Esophagus squamous epithelium (tissue), 4 donors: ENCODE data around the gene STEAP3.

Experiments used
- CTCF ChIP-seq, 6 experiments: fragments of 450-650 bp in 4 of 6; fragments of 200-600 bp in 2 of 6; sonication (generic) in 2 of 6; IDR thresholded peaks; one replicate each; pipeline ENCODE4 v1.5.1; 2016 to 2019; ENCODE audit warnings: antibody characterized with exemption in 6 of 6, mild to moderate bottlenecking in 4 of 6, moderate library complexity in 4 of 6
- POLR2A ChIP-seq, 4 donors: fragments of 450-650 bp; IDR thresholded peaks; one replicate each; pipeline ENCODE4 v1.6.1; 2017; ENCODE audit warnings: antibody characterized with exemption in 4 of 4, mild to moderate bottlenecking in 4 of 4, moderate library complexity in 3 of 4

- TF ChIP-seq POLR2A (IDR thresholded peaks at IDR 0.05) = no peak
- no peak for TF ChIP-seq CTCF (IDR thresholded peaks at IDR 0.05)
Observed at GRCh38 chr2:119177838-119178190, 45.8 kb upstream of the STEAP3 start.
